Ishikawa (cell line): ENCODE results near the gene PRUNE2.

Experiments
- CEBPB ChIP-seq: IDR thresholded peaks from 2 replicates; pipeline ENCODE4 v1.6.1; 2012
- CREB1 ChIP-seq: IDR thresholded peaks from 2 replicates; pipeline ENCODE4 v1.6.1; 2012; ENCODE audit warnings: low read depth
- EGR1 ChIP-seq: IDR thresholded peaks from 2 replicates; pipeline ENCODE4 v1.6.1; 2012
- EP300 ChIP-seq: IDR thresholded peaks from 2 replicates; pipeline ENCODE4 v1.6.1; 2012; ENCODE audit warnings: borderline replicate concordance
- FOXM1 ChIP-seq: IDR thresholded peaks from 2 replicates; pipeline ENCODE4 v1.6.1; 2012; ENCODE audit warnings: low read depth, borderline replicate concordance
- NFIC ChIP-seq: IDR thresholded peaks from 2 replicates; pipeline ENCODE4 v1.6.1; 2012
- RAD21 ChIP-seq: IDR thresholded peaks from 2 replicates; pipeline ENCODE4 v1.6.1; 2012; ENCODE audit warnings: low read depth
- TAF1 ChIP-seq: IDR thresholded peaks from 2 replicates; pipeline ENCODE4 v1.6.1; 2012; ENCODE audit warnings: low read depth, mild to moderate bottlenecking
- TCF12 ChIP-seq: IDR thresholded peaks from 2 replicates; pipeline ENCODE4 v1.6.1; 2012; ENCODE audit warnings: low read depth
- TEAD4 ChIP-seq: IDR thresholded peaks from 2 replicates; pipeline ENCODE4 v1.6.1; 2012
- YY1 ChIP-seq: IDR thresholded peaks from 2 replicates; pipeline ENCODE4 v1.6.1; 2012; ENCODE audit warnings: low read depth
- ZBTB7A ChIP-seq: IDR thresholded peaks from 2 replicates; pipeline ENCODE4 v1.6.1; 2012; ENCODE audit warnings: low read depth
- TF ChIP-seq, protein P1 (sequence below): IDR thresholded peaks from 2 replicates; pipeline ENCODE4 v1.6.1; 2012; ENCODE audit warnings: low read depth, mild to moderate bottlenecking
- TF ChIP-seq, protein P2 (sequence below): IDR thresholded peaks from 2 replicates; pipeline ENCODE4 v1.6.1; 2012
- TF ChIP-seq, protein P3 (sequence below): IDR thresholded peaks from 2 replicates; pipeline ENCODE4 v1.6.1; 2012

The PRUNE2 gene, protein sequence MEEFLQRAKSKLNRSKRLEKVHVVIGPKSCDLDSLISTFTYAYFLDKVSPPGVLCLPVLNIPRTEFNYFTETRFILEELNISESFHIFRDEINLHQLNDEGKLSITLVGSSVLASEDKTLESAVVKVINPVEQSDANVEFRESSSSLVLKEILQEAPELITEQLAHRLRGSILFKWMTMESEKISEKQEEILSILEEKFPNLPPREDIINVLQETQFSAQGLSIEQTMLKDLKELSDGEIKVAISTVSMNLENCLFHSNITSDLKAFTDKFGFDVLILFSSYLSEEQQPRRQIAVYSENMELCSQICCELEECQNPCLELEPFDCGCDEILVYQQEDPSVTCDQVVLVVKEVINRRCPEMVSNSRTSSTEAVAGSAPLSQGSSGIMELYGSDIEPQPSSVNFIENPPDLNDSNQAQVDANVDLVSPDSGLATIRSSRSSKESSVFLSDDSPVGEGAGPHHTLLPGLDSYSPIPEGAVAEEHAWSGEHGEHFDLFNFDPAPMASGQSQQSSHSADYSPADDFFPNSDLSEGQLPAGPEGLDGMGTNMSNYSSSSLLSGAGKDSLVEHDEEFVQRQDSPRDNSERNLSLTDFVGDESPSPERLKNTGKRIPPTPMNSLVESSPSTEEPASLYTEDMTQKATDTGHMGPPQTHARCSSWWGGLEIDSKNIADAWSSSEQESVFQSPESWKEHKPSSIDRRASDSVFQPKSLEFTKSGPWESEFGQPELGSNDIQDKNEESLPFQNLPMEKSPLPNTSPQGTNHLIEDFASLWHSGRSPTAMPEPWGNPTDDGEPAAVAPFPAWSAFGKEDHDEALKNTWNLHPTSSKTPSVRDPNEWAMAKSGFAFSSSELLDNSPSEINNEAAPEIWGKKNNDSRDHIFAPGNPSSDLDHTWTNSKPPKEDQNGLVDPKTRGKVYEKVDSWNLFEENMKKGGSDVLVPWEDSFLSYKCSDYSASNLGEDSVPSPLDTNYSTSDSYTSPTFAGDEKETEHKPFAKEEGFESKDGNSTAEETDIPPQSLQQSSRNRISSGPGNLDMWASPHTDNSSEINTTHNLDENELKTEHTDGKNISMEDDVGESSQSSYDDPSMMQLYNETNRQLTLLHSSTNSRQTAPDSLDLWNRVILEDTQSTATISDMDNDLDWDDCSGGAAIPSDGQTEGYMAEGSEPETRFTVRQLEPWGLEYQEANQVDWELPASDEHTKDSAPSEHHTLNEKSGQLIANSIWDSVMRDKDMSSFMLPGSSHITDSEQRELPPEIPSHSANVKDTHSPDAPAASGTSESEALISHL (N-terminal part only)

DNA sequence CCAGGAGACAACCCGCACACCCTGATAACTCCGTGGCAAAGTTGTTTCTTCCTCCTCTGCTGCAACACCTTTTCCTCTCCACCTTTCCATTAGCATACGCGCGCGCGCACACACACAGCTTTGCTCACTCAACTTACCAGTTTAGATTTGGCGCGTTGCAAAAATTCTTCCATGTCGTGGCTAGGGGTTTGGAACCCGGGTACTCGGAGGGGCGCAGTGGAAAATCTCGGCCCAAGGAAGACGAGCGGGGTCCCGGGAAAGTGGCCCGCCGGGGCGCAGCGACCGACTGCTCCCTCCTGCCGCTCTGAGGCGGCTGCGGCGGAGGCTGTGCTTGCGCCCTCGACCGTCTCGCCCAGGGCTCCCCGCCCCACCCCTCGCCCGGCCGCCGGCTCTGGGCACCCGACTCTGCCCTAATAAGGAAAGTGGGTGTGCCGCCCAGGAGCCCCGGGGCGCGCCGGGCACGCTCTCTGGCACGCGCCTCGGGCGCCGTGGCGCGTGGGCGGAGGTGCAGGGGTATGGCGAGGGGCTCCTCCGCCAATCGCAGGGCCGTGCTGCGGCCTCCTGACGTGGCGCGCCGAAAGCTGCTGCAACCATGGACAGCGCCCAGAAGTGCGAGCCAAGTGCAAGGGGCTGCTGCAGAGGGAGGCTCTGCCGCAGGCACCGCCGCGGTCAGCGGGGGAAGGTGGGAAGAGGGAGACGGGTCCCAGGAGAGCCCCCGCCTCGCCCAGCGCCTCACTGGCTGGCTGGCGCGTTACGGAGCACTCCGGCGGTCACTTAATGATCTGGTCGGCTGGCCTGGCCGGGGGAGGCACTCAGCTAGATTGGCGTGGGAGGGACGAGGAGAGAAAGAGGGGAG lies at the start of gene PRUNE2:
PRUNE2 (minus strand) TSS at position 324 of the 856 bp plus-strand sequence; CDS start at position 173, 151 bp downstream.
- TF ChIP-seq YY1 (no peak), NFIC (peak; percentile 85), CEBPB (no peak), TCF12 (peak; percentile 83; the same call in 1 of the 2 replicates), ZBTB7A (peak; percentile 86; the same call in 1 of the 2 replicates), EGR1 (peak; percentile 99), CREB1 (no peak), RAD21 (no peak), EP300 (peak; percentile 40), TEAD4 (peak; percentile 74; the same call in 1 of the 2 replicates), FOXM1 (no peak), TAF1 (no peak)
- TF ChIP-seq, protein P1, sequence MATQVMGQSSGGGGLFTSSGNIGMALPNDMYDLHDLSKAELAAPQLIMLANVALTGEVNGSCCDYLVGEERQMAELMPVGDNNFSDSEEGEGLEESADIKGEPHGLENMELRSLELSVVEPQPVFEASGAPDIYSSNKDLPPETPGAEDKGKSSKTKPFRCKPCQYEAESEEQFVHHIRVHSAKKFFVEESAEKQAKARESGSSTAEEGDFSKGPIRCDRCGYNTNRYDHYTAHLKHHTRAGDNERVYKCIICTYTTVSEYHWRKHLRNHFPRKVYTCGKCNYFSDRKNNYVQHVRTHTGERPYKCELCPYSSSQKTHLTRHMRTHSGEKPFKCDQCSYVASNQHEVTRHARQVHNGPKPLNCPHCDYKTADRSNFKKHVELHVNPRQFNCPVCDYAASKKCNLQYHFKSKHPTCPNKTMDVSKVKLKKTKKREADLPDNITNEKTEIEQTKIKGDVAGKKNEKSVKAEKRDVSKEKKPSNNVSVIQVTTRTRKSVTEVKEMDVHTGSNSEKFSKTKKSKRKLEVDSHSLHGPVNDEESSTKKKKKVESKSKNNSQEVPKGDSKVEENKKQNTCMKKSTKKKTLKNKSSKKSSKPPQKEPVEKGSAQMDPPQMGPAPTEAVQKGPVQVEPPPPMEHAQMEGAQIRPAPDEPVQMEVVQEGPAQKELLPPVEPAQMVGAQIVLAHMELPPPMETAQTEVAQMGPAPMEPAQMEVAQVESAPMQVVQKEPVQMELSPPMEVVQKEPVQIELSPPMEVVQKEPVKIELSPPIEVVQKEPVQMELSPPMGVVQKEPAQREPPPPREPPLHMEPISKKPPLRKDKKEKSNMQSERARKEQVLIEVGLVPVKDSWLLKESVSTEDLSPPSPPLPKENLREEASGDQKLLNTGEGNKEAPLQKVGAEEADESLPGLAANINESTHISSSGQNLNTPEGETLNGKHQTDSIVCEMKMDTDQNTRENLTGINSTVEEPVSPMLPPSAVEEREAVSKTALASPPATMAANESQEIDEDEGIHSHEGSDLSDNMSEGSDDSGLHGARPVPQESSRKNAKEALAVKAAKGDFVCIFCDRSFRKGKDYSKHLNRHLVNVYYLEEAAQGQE = peak; percentile 97
- TF ChIP-seq, protein P2, sequence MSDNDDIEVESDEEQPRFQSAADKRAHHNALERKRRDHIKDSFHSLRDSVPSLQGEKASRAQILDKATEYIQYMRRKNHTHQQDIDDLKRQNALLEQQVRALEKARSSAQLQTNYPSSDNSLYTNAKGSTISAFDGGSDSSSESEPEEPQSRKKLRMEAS = peak; percentile 78
- TF ChIP-seq, protein P3, sequence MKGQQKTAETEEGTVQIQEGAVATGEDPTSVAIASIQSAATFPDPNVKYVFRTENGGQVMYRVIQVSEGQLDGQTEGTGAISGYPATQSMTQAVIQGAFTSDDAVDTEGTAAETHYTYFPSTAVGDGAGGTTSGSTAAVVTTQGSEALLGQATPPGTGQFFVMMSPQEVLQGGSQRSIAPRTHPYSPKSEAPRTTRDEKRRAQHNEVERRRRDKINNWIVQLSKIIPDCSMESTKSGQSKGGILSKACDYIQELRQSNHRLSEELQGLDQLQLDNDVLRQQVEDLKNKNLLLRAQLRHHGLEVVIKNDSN = peak; percentile 70

DNA sequence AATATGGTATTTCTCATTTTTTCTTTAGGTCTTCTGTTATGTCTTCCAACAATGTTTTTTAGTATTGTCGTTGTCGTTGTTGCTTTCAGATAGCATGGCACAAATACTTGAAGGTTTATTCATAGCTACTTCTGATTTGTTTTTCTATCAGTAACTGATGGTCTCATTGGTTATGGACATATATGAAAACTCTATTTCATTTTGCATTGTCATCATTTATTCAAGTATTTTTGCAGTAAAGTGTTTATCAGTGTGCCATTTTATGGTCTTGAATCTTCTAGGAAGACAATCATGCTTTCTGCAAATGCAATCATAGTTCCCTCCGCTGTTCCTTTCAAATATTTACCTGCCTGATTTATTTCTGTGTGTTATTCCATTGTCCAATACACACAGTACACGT lies 44.0 kb upstream of the PRUNE2 start:
- TF ChIP-seq YY1 = no peak
- no peak for TF ChIP-seq EGR1
- no peak for TF ChIP-seq TEAD4

DNA sequence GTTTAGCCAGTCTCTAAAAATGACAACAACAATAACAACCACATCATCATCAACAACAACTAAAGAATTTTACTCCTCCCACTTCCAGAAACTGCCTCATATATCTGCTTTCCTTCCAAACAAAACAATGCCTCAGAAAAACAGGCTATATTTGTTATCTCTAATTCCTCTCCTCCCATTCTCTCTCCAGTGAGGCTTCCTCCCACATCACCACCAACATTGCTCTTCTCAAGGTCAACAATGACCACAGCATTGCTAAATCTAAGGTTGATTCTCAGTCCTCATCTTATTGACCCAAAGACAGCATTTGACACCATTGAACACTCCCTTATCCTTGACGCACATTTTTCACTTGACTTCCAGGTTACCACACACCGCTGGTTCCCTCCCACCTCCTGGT lies 38.1 kb upstream of the PRUNE2 start:
- TF ChIP-seq TCF12 (no peak), EGR1 (no peak), CREB1 (no peak), TEAD4 (no peak), EP300 (no peak), RAD21 (no peak), ZBTB7A (no peak), TAF1 (no peak), FOXM1 (no peak), YY1 (no peak), NFIC (no peak)
- TF ChIP-seq, protein P2 = no peak
- TF ChIP-seq, protein P1 = no peak
- TF ChIP-seq, protein P3 = no peak

DNA sequence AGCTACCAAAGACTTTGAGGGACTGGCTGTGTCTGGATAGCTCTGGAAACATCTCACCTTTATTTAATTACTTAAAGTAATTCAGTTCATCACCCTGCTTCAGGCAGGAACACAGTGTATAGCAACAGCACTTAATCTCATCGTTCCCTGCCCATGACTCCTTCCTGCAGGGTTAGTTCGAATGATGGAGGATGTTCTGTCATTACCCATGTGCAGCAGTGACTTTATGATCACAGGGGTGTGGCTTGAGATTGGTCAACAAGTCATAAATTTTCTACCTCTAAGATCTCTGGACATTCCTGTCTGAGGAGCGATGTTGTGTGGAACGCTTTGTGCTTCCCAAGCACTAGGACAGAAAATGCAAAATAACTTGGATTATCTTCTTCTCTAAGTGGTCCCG lies 37.1 kb upstream of the PRUNE2 start:
- no peak for TF ChIP-seq CREB1
